G401.6 (cell line): Measurements from ENCODE around the gene MTX1.
"Not testable (repeated sequence)": the region's sequence is repeated elsewhere in the genome, so short reads cannot be mapped to it uniquely, and the experiment has no call there.

Source experiments
- FAIRE-seq: peaks from 2 replicates; lab custom pipeline; 2012; peaks lifted over from hg19 to GRCh38; lab: Jason Lieb, UNC

The MTX1 gene, protein sequence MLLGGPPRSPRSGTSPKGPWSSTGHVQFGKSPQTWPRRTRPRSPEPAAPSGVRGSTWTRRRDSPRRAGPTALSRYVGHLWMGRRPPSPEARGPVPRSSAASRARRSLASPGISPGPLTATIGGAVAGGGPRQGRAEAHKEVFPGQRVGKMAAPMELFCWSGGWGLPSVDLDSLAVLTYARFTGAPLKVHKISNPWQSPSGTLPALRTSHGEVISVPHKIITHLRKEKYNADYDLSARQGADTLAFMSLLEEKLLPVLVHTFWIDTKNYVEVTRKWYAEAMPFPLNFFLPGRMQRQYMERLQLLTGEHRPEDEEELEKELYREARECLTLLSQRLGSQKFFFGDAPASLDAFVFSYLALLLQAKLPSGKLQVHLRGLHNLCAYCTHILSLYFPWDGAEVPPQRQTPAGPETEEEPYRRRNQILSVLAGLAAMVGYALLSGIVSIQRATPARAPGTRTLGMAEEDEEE

DNA sequence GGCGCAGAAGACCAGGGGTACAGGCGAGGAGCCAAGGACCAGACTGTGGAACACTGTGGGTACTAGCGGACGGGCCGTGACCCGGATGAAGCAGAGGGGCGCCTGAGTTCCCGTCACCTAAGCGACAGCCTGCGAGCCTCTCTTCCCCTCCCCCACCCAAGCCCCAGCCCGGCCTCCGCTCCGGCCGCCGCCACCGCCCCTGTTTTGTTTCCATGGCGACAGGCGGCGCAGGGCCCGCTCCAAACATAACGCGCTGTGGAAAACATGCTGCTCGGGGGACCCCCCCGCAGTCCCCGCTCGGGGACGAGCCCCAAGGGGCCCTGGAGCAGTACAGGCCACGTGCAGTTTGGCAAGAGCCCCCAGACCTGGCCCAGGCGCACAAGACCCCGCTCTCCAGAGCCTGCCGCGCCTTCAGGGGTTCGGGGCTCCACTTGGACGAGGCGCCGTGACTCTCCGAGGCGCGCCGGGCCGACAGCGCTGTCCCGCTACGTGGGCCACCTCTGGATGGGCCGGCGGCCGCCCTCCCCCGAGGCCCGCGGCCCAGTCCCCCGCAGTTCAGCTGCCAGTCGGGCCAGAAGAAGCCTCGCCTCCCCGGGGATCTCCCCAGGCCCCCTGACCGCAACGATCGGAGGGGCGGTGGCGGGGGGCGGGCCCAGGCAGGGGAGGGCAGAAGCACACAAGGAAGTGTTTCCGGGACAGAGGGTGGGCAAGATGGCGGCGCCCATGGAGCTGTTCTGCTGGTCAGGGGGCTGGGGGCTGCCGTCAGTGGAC, at the start of gene MTX1:
Gene MTX1, plus strand, starts transcription at position 155 of the 771 bp plus-strand sequence. Its CDS starts 110 bp downstream, at position 265.
- FAIRE-seq: peak; percentile 3

DNA sequence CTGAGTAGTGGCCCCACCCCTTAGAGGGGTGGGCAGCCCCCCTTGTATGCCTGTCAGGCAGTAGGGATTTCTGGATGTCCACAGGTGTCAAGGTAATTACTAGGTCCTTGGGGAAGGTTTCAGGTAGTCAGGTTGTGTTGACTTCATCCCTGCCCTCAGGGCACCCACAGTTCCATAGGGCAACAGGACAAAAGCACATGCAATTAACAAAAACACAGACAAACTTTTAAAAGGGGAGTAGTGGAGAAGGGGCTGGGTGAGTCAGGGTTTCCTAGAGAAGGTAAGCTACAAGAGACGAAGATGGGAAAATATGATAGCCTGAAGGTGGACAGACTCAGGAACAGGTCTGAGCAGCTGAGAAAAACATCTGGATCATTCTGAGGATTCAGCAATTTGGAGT, 49.5 kb upstream of the MTX1 start:
- no peak for FAIRE-seq

DNA sequence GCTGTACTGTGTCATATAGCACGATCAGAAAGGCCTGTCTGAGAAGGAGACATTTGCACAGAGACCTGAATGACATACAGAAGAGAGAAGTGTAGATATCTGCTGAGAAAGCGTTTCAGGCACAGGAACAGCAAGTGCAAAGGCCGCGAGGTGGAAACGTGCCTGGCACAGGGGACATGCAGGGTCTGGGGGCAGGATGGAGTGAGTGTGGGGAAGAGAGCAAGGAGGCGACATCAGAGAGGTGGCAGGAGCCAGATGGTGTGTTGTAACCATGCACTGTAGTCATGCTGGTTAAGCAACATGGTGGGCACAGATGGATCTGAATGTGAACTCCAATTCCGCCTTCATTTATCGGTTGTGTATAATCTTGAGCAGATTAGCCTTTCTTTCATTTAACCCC, 48.4 kb upstream of the MTX1 start:
- FAIRE-seq: no peak

DNA sequence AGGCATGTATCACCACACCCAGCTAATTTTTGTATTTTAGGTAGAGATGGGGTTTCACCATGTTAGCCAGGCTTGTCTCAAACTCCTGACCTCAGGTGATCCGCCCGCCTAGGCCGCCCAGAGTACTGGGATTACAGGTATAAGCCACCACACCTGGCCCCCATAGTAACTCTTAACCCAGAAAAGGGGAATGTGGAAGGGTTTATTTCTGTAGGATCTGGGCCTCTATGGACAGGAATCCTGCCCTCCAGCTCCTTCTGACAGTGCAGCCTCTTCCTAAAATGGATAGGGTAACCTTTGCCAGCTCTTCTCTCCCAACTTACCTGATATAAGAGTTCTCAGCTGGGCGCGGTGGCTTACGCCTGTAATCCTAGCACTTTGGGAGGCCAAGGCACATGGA, 45.9 kb upstream of the MTX1 start:
- FAIRE-seq: not testable (repeated sequence)

DNA sequence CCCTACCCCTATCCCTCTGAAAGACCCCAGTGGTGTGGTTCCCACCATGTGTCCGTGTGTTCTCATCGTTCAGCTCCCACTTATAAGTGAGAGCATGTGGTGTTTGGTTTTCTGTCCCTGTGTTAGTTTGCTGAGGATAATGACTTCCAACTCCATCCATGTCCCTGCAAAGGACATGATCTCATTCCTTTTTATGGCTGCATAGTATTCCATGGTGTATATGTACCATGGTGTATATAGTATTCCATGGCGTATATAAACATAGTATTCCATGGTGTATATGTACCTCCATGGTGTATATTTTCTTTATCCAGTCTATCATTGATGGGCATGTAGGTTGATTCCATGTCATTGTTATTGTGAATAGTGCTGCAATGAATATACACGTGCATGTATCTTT, 44.7 kb upstream of the MTX1 start:
- not testable (repeated sequence) for FAIRE-seq

DNA sequence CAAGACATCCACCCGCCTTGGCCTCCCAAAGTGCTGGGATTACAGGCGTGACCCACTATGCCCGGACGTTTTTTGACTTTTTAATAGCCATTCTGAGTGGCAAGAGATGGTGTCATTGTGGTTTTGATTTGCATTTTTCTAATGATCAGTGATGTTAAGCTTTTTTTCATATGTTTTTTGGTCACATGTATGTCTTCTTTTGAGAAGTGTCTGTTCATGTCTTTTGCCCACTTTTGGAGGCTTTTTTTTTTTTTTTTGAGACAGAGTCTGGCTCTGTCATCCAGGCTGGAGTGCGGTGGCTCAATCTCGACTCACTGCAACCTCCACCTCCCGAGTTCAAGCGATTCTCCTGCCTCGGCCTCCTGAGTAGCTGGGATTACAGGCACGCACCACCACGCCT, 43.9 kb upstream of the MTX1 start:
- not testable (repeated sequence) for FAIRE-seq

DNA sequence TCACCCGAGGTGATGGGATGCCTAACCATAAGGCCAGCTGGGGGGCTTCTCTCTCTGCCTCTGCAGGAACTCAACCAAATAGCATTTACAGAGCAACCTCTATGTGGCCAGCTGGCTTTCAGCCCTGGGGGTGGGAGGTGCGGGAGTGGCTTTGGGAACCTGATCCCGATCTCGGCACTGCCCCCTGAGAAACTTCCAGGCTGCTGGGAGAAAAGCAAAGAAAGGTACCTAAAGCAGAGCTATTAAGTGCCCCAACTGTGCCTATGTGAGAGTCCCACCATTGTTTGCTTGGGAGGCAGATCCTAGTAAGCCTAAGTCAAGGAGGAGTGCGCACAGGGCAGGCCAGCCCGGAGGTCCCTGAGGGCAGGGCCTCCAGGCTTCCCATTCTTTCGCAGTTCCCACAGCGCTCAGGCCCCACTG, 42.4 kb upstream of the MTX1 start:
- FAIRE-seq: no peak

DNA sequence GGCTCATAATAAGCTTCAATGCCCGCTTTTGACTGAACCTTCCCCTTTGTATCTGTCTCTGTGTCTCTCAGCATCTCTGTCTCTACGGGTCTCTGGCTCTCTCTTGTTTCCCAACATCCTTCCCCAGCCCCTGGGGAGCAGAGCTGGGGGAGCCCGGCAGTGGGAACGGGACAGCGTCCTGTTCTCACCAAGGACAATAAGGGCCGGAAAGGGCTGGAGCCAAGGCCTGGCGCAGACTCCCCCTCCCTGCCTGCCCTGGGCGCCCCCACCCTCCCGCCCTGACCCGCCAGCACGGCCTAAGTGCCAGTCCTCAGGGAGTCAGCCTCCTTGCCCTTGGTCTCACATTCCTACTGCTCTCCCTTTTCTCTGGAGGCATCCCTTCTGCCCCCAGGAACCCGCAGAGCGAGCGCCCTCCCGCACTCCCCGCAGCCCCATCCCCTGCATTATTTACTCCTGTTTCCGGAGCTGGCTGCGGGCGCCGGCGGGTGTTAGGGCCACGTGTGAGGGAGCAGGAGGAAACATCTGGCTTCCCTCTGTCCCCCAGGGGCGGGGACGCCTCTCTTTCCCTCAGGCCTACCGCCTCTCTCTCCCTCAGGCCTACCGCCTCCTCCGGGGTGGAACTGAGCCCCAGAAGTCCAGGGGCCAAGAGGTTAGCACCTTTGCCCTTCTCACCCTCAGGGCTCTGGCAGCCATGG, 41.9 kb upstream of the MTX1 start:
- no peak for FAIRE-seq

DNA sequence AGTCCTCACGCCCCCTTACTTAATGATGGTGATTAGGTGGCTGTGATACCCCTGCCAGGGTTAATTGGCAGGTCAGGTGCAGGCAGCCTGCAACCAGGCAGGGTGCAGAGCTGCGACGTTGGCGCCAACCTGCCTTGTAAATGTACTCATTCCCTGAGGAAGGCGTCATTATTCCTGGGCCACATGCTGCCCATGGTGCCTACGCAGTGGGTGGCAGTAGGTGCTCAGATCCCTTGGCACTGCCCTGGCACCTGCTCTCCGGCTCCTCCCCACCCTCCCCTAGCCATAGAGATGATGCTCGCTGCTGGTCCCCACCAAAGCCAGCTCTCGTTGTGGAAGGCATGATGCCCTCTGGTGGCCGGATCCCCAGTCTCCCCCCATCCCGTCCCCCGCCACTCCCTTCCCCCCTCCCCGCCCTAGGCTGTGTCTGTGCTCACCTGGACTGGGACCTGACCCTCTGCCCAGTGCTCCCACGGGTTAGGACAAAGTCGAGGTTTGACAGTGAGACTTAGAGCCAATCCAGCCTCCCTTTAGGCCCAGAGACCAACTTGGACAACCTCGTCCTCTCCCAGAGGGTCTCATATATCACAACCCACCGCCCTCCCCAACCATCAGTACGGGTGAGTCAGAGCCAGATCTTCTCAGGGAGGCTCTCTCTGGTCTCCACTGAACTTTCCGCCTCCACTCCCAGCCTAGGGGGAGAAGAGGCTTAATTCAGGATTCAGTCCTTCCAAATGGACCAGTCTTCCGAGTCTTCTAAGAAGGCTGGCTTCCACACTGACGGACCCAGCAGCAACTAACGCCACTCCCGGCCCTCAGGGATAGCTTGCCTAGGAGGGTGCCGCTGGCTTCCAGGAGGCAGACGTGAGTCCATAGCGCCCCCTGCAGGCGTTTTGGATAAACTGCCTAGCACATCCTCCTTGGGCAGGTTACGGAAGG, 41.1 kb upstream of the MTX1 start:
- FAIRE-seq: peak; percentile 85

DNA sequence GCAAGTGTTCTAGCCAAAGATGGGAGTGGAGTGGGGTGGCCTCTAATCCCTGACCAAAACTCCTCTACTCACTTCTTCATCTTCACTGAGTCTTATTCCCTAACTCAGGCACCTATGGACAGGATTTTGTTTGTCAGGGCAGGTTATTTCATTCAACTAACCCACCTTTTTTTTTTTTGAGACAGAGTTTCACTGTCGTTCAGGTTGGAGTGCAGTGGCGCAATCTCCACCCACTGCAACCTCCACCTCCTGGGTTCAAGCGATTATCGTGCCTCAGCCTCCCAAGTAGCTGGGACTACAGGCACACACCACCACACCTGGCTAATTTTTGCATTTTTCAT, 40.4 kb upstream of the MTX1 start:
- FAIRE-seq: not testable (repeated sequence)

DNA sequence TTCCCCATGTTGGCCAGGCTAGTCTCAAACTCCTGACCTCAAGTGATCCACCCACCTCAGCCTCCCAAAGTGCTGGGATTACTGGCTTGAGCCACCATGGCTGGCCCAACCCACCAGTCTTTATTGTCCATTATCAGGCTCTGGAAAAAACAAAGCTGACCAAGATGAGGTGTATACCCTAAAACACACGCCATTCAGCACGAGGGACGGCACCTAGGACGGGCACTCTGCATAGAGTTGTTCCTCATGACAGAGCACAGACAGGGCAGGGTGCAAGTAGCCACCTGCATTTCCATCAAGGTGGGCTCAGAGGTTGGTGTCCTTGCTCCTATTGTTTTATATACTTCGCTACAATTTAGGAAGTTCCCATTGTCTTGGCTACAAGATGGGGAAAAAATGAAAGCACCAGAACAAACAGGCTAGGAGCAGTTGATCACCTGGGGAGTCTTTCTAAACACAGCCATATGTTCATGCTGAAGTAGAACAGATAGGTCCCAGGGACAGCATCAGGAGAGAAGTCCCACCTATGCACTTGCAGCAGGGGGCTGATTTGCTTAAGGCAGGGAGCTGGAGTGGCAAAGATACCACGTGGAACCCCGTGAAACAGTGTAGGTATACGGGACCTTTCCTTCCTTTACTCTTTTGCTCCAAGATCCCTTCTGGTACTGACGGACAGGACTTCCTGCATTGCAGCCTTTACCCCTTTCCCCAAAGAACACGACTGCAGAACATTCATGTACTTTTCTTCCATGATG, 39.9 kb upstream of the MTX1 start:
- FAIRE-seq: no peak

DNA sequence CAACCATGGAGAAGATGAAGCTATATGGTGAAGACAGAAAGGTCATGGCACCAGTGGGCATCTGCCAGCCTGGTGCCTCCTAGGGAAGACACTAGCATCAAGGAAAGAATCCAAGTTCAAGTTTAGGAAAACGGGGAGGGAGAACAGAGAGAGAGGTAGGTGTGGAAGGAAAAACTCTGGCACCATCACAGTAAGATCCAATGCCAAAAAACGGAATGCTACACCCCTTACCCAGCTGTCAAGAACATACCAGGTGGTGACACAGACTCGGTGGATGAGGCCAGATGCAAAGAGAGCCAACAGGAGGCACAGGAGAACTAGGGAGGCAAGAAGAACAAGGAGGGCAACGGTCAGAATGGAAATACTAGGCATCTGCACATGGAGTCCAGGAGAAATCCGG, 39.0 kb upstream of the MTX1 start:
- no peak for FAIRE-seq

DNA sequence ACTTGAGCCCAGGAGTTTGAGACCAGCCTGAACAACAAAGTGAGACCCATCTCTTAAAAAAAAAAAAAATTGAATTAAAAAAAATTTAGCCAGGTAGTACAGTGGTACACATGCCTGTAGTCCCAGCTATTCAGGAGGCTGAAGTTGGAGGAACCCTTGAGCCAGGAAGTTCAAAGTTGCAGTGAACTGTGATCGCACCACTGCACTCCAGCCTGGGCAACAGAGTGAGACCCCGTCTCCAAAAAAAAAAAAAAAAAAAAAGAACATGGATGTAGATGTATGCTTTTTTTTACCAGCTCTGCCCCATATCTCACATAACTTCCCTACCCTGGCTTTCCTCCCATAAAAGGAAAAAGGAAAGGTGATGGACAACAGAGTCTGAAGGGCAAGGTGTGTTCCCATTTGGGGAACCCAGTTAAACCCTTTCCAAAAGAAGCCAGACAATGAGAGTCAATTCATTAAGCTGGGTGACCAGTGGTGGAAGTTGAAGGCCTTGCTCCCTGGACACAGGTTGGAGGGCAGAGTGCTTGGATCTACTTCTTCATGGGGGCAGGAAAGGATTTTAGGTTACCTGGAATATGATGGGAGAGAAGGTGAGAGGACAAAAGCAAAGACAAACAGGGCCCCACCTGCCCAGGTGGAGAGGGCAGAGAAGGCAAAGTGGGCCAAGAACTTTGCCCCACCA, 38.3 kb upstream of the MTX1 start:
- no peak for FAIRE-seq

DNA sequence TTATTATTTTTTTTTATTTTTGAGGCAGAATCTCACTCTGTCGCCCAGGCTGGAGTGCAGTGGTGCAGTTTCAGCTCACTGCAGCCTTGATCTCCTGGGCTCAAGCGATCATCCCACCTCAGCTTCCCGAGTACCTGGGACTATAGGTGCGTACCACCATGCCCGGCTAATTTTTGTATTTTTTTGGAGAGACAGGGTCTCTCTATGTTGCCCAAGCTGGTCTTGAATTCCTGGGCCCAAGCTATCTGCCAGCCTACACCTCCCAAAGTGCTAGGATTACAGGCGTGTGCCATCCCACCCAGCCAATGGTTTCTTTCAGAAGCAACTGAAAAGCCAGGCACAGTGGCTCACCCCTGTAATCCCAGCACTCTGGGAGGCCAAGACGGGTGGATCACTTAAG, 37.7 kb upstream of the MTX1 start:
- no peak for FAIRE-seq

DNA sequence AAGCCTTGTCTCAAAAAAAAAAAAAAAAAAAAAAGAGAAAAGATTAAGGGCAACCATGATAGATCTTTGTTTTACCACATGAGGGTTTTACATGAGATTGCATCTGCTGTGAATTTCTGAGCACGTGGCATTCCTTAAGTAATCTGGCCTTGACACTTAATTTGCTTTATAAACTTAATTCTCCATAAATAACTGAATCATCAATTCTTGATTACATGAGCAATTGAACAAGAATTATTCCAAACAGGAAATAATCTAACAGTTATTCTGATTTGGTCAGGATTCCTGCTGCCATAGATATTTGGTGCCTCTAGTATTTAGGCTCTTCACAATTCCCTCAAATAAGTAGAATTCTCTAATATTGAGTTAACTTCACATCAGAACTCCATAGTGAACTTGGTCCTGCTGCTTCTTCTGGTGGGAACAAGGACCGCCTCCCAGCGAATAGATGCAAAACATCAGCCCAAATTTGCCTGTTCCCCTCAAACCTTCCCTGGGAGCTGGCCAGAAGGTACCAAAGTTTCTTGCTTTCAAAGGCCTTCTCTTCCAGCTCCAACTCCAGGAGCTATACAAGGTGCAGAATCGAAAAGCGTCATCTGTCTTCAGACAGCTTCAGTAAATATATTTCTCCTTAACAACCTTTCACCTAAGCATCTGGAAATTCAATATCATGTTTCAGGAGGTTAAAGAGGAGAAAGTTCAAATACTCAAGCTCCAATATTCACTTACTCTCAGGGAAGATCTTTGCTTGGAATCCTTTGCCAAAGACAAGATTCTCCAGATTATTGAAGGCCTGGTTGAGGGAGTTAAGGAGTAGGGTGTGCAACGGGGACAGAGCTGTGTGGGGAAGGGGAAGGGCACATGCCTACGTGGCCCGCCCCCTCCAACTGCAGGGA, 36.4 kb upstream of the MTX1 start:
- no peak for FAIRE-seq

DNA sequence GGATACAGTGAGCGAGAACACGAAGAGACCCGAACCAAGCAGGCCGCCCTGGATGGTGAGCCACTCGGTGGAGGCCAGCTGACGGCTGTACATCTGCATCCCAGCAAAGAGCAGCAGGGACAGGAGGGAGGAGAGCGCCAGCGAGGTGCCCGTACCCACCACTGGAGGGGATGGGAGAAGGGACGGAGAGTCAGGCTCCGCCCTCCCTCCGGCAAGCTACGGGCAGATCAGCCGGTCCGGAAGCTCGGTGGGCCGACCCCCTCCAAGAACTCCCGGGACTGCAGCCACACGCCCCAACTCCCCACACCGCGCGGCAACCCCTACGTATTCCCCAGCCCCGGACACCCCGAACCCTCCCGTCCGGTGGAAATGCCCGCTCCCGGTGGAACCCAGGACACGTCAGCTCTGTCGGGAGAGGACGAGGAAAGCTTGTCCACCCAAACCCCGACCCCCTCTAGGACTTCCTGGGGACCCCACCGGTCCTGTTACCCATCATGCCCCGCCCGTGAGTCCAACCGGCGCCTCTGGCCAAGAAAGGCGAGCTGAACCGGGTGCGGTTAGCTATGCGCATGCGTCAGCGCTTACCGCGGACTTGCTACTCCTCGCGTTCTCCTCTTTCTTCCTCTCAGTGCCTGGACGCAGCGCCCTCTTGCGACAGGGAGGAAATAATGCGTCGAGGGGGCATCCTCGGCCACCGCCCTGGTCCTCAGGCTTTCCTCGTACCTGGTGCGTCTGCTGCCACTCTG, 35.6 kb upstream of the MTX1 start, which contains the start of gene KRTCAP2:
Gene KRTCAP2, minus strand, starts transcription at position 573 of the 746 bp plus-strand sequence. Its CDS starts 80 bp downstream, at position 493.
- FAIRE-seq: peak; percentile 90

DNA sequence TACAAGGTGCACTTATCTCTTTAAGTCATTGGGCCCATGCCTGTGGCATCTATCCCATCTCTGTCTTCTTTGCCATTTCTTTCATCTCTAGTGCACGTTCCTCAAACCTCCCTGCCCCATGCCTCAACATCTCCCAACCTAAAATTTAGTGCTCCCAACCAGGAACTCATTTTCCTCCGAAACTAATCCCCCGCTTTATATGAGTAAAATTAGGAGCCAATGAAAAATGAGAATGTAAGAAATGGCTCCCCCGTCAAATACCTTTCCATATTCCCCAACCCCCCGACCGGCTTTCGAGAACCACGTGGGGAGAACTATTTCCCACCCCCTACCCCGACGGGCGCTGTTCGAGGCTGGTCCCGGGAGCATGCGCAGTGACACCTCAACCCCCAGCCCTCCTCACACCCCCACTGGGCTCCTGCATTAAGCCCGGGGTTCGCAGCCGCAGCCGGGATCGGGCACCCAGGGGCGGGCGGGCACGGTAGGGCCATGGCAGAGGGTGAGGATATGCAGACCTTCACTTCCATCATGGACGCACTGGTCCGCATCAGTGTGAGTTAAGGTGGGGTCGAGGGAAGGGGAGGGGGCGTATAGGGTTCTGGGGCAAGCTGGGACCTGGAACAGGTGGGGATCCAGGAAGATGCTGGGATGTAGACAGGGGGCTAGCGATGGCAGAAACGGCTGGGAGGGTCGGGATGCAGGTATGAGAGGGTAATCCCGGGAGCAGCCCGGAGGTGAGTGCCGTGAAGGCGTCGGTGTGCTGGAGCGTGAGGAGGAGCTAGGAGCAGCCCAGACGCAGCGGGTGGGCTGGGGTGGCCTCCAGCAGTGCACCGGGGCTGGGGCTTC, 34.8 kb upstream of the MTX1 start, which contains the start of gene TRIM46:
Gene TRIM46, plus strand, starts transcription at position 372 of the 846 bp plus-strand sequence. Its CDS starts 118 bp downstream, at position 490.
- FAIRE-seq: peak; percentile 73
